Mucosa of gallbladder (tissue), 1 donor: ENCODE data around the gene KIFAP3. TPM values are rescaled to one million over a fixed set of nuclear protein-coding genes. Genes with fewer than 3 reads are reported as not detected.
"Not testable (repeated sequence)": the region's sequence is repeated elsewhere in the genome, so short reads cannot be mapped to it uniquely, and the experiment has no call there.

Experiments used
- DNase-seq: peaks from one replicate; pipeline ENCODE4 v3.0.0-alpha.2; 2020; ENCODE audit warnings: low spot score
- total RNA-seq: library from RNA; stranded (reverse); gene quantifications from one replicate; pipeline ENCODE4 v1.2.1, GENCODE V29; 2021
- donor health status: DM: no; HTN: no; CAD: no.

Gene KIFAP3
- total RNA-seq: 29.5 TPM

GRCh38 chr1:170074250-170075157 is at the start of gene KIFAP3:
KIFAP3 (minus strand) TSS chr1:170074695; CDS start chr1:170074467, 228 bp downstream.
- DNase-seq: peak; percentile 97

GRCh38 chr1:170122366-170122765 is 47.9 kb upstream of the KIFAP3 start:
- DNase-seq: no peak

- no peak for DNase-seq
These were observed 40.4 kb upstream of the KIFAP3 start for GRCh38 chr1:170114906-170115305.

- not testable (repeated sequence) for DNase-seq
These were observed 38.6 kb upstream of the KIFAP3 start for GRCh38 chr1:170113140-170113539.

- no peak for DNase-seq
These were observed 23.0 kb upstream of the KIFAP3 start for GRCh38 chr1:170097449-170097948.

- DNase-seq: no peak
These were observed 22.4 kb upstream of the KIFAP3 start for GRCh38 chr1:170096806-170097340.

GRCh38 chr1:170095976-170096748 is 21.7 kb upstream of the KIFAP3 start:
- DNase-seq: no peak

- DNase-seq: not testable (repeated sequence)
These were observed 20.5 kb upstream of the KIFAP3 start for GRCh38 chr1:170094697-170095616.

- no peak for DNase-seq
These were observed 12.0 kb upstream of the KIFAP3 start for GRCh38 chr1:170086399-170087032.

- DNase-seq: no peak
These were observed 10.6 kb upstream of the KIFAP3 start for GRCh38 chr1:170085091-170085490.

- no peak for DNase-seq
These were observed 4.2 kb upstream of the KIFAP3 start for GRCh38 chr1:170078610-170079189.

- DNase-seq: no peak
These were observed 3.4 kb upstream of the KIFAP3 start for GRCh38 chr1:170077926-170078325.

GRCh38 chr1:170076952-170077351 is 2.5 kb upstream of the KIFAP3 start:
- not testable (repeated sequence) for DNase-seq

- no peak for DNase-seq
These were observed 1.7 kb upstream of the KIFAP3 start for GRCh38 chr1:170076199-170076598.

- DNase-seq: no peak
These were observed 691 bp upstream of the KIFAP3 start for GRCh38 chr1:170075186-170075585.

GRCh38 chr1:170073893-170074249 is 624 bp downstream of the KIFAP3 start:
- no peak for DNase-seq

GRCh38 chr1:170071378-170071777 is 3.1 kb downstream of the KIFAP3 start:
- no peak for DNase-seq

- no peak for DNase-seq
These were observed 5.6 kb downstream of the KIFAP3 start for GRCh38 chr1:170068923-170069322.

GRCh38 chr1:170067253-170067819 is 7.2 kb downstream of the KIFAP3 start:
- no peak for DNase-seq

- no peak for DNase-seq
These were observed 9.7 kb downstream of the KIFAP3 start for GRCh38 chr1:170064821-170065220.
